IPS-18a (cell line): ENCODE results near the gene WNT7B.

Source experiments
- H3K27ac ChIP-seq: one replicate; pipeline ENCODE4 v1.5.1; 2013; ENCODE audit warnings: low read length
- H3K27me3 ChIP-seq: one replicate; pipeline ENCODE4 v1.6.1; 2013; ENCODE audit warnings: mild to moderate bottlenecking, low read length; ENCODE audit not compliant: control insufficient read depth, insufficient read depth
- H3K36me3 ChIP-seq: one replicate; pipeline ENCODE4 v1.6.1; 2013; ENCODE audit warnings: low read depth, low read length; ENCODE audit not compliant: control insufficient read depth
- H3K4me1 ChIP-seq: one replicate; pipeline ENCODE4 v1.6.1; 2013; ENCODE audit warnings: low read depth, low read length; ENCODE audit not compliant: control insufficient read depth
- H3K4me3 ChIP-seq: one replicate; pipeline ENCODE4 v1.5.1; 2013; ENCODE audit warnings: low read length
- H3K9ac ChIP-seq: one replicate; pipeline ENCODE4 v1.6.1; 2013; ENCODE audit warnings: mild to moderate bottlenecking, low read length, moderate library complexity
- H3K9me3 ChIP-seq: one replicate; pipeline ENCODE4 v1.6.1; 2013; ENCODE audit warnings: low read depth, low read length; ENCODE audit not compliant: control insufficient read depth

Gene WNT7B

GRCh38 chr22:45959719-45960476 lies 17.1 kb downstream of the WNT7B start:
- H3K9me3 ChIP-seq, result no peaks in the 10 kb centered on the region
- no peaks in the 10 kb centered on the region for H3K27me3 ChIP-seq
- H3K9ac ChIP-seq, result no peak overlapping the region
- no peaks in the 10 kb centered on the region for H3K36me3 ChIP-seq
- no peak overlapping the region for H3K27ac ChIP-seq
- H3K4me1 ChIP-seq, result peaks cover 1% of the 10 kb centered on the region
- no peak overlapping the region for H3K4me3 ChIP-seq

DNA sequence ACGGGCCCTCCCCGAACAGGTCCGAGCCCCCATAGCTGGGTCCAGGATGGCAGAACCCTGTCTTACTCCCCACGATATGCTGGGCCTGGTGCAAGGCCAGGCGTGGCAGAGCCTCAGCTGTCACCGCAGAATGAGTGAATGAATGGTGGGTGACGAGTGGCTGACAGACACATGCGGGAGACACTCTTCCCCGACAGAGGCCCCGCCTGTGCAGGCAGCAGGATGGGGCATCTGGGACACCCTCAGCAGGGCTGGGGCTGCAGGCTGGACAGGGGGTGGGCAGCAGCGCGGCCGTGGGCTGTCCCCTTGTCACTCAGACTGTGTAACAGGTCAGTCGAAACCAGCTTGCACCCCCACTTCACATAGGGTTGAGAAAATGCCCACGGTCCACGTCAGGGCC lies 18.0 kb downstream of the WNT7B start:
- no peak overlapping the region for H3K4me3 ChIP-seq
- H3K36me3 ChIP-seq, result no peaks in the 10 kb centered on the region
- no peaks in the 10 kb centered on the region for H3K27me3 ChIP-seq
- H3K9ac ChIP-seq, result no peak overlapping the region
- H3K4me1 ChIP-seq, result no peaks in the 10 kb centered on the region
- H3K27ac ChIP-seq, result no peak overlapping the region
- no peaks in the 10 kb centered on the region for H3K9me3 ChIP-seq

- Histone ChIP-seq H3K9ac (no peak overlapping the region), H3K36me3 (no peaks in the 10 kb centered on the region)
Measured at GRCh38 chr22:45957826-45958225, 19.1 kb downstream of the WNT7B start.

GRCh38 chr22:45953178-45953577 lies 23.8 kb downstream of the WNT7B start:
- Histone ChIP-seq H3K4me3 (no peak overlapping the region), H3K9ac (no peak overlapping the region), H3K27ac (no peak overlapping the region), H3K27me3 (no peaks in the 10 kb centered on the region), H3K36me3 (no peaks in the 10 kb centered on the region), H3K9me3 (no peaks in the 10 kb centered on the region), H3K4me1 (no peaks in the 10 kb centered on the region)

More at GRCh38 chr22:45957826-45958225, 19.1 kb downstream of the WNT7B start:
- H3K9me3 ChIP-seq, result no peaks in the 10 kb centered on the region
- H3K27ac ChIP-seq, result no peak overlapping the region
- no peak overlapping the region for H3K4me3 ChIP-seq
- H3K27me3 ChIP-seq, result no peaks in the 10 kb centered on the region
- no peaks in the 10 kb centered on the region for H3K4me1 ChIP-seq

DNA sequence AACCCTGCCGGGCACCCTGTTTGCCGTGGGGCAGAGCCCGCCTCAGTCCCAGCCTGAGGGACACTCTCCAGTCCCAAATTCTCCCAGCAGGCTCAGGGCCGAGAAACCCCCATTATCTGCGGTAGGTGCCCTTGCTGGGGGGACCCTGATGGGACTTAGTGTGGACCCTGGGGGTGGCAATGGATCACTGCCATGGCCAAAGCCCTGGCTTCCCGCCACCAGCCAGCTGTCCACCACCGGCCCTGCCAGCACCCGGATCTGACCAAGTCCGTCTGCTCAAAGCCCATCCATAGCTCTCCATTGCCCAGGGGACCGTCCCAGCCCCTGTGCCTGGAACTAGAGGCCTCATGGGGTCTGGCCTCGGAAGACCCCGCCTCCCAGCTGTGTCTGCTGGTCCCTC lies 24.4 kb downstream of the WNT7B start:
- Histone ChIP-seq H3K36me3 (no peaks in the 10 kb centered on the region), H3K27me3 (no peaks in the 10 kb centered on the region), H3K4me1 (no peaks in the 10 kb centered on the region), H3K9me3 (no peaks in the 10 kb centered on the region), H3K27ac (no peak overlapping the region), H3K9ac (no peak overlapping the region), H3K4me3 (no peak overlapping the region)

GRCh38 chr22:45952151-45952550 lies 24.8 kb downstream of the WNT7B start:
- Histone ChIP-seq H3K9me3 (no peaks in the 10 kb centered on the region), H3K4me3 (no peak overlapping the region), H3K4me1 (no peaks in the 10 kb centered on the region), H3K27me3 (no peaks in the 10 kb centered on the region), H3K27ac (no peak overlapping the region), H3K9ac (no peak overlapping the region), H3K36me3 (no peaks in the 10 kb centered on the region)

DNA sequence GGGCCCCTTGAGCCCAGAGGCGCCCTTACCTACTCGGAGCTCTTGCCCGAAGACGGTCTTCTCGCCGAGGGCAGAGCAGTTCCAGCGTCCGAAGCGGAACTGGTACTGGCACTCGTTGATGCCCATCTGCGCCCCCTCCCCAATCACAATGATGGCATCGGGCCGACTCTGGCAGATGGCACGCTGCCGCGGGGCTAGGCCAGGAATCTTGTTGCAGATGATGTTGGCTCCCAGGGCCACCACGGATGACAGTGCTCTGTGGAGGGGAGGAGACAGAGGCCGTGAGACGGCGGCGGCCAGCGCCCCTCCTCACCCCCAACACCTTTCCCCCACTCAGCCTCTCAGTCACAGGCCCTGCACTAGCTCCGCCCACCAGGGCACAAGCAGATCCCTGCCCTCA lies 27.1 kb downstream of the WNT7B start:
- Histone ChIP-seq H3K27ac (no peak overlapping the region), H3K9ac (no peak overlapping the region), H3K27me3 (no peaks in the 10 kb centered on the region), H3K9me3 (no peaks in the 10 kb centered on the region), H3K36me3 (no peaks in the 10 kb centered on the region), H3K4me3 (no peak overlapping the region), H3K4me1 (no peaks in the 10 kb centered on the region)

DNA sequence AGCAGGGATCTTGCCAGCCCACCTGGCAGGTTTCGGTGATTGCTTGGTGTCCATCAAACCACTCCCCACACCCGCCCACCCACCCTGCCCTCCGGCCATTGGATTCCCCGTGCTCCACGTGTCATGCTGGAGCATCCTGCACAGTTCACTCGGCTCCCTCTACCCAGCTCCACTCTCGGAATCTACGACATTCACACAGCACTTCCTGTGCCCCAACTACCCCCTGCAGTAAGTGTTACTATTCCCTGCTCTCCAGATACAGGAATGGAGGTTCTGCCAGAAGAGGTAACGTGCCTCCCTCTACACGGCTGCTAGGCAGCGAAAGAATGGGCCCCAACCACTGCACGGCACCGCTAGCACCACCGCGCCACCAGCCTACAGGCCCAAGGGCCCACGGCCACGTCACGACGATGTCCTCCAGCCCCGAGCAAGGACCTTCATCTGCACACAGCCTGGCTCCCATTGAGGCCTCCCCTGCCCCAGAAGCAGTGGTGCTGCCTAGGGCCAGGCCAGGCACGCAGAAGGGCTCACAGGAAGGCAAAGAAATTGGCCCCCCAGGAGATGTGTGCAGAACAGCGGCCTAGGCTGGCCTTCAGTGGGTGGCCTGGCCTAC lies 27.6 kb downstream of the WNT7B start:
- Histone ChIP-seq H3K4me1 (no peaks in the 10 kb centered on the region), H3K9me3 (no peaks in the 10 kb centered on the region), H3K4me3 (no peak overlapping the region), H3K9ac (no peak overlapping the region), H3K36me3 (no peaks in the 10 kb centered on the region), H3K27me3 (no peaks in the 10 kb centered on the region), H3K27ac (no peak overlapping the region)

GRCh38 chr22:45948081-45948648 lies 28.8 kb downstream of the WNT7B start:
- no peak overlapping the region for H3K9ac ChIP-seq
- H3K27ac ChIP-seq, result no peak overlapping the region
- no peaks in the 10 kb centered on the region for H3K27me3 ChIP-seq
- no peaks in the 10 kb centered on the region for H3K36me3 ChIP-seq
- no peaks in the 10 kb centered on the region for H3K9me3 ChIP-seq
- H3K4me3 ChIP-seq, result no peak overlapping the region
- no peaks in the 10 kb centered on the region for H3K4me1 ChIP-seq

GRCh38 chr22:45946805-45947600 lies 30.0 kb downstream of the WNT7B start:
- H3K4me1 ChIP-seq, result no peaks in the 10 kb centered on the region
- H3K27ac ChIP-seq, result no peak overlapping the region

GRCh38 chr22:45945621-45946106 lies 31.3 kb downstream of the WNT7B start:
- Histone ChIP-seq H3K4me1 (no peaks in the 10 kb centered on the region), H3K27ac (no peak overlapping the region), H3K9me3 (no peaks in the 10 kb centered on the region), H3K9ac (no peak overlapping the region), H3K4me3 (no peak overlapping the region), H3K27me3 (no peaks in the 10 kb centered on the region), H3K36me3 (no peaks in the 10 kb centered on the region)

More at GRCh38 chr22:45946805-45947600, 30.0 kb downstream of the WNT7B start:
- H3K4me3 ChIP-seq, result no peak overlapping the region
- H3K36me3 ChIP-seq, result no peaks in the 10 kb centered on the region
- H3K9ac ChIP-seq, result no peak overlapping the region
- no peaks in the 10 kb centered on the region for H3K9me3 ChIP-seq
- H3K27me3 ChIP-seq, result no peaks in the 10 kb centered on the region
